Pancreas (tissue), 10 donors: ENCODE measurements around the gene LINGO4. TPM values are rescaled to one million over a fixed set of nuclear protein-coding genes. Genes with fewer than 3 reads are reported as not detected.

ENCODE experiments used
- ATAC-seq, 4 donors: fragments of 200-7000 bp; cut with Tn5 transposase; one replicate each; pipeline versions ENCODE4 v1.8.0 to v1.9.1; 2020; ENCODE audit warnings: mild to moderate bottlenecking in 4 of 4, moderate library complexity in 4 of 4
- DNase-seq, 6 donors: peaks; one replicate each; pipeline ENCODE4 v3.0.0-alpha.2; 2020
- FAIRE-seq: peaks from 2 replicates; lab custom pipeline; 2012; peaks lifted over from hg19 to GRCh38; lab: Jason Lieb, UNC
- H3K27ac ChIP-seq, 4 donors: fragments of 200-600 bp; sonication (generic); 1 replicate in 3 of 4; 2 replicates in 1 of 4; pipeline versions ENCODE4 v1.5.0 to v1.8.0; 2020
- H3K27me3 ChIP-seq, 4 donors: fragments of 200-600 bp; one replicate each; pipeline ENCODE4 v1.8.0; 2021
- H3K36me3 ChIP-seq, 3 donors: fragments of 200-600 bp; sonication (generic) in 1 of 3; one replicate each; pipeline versions ENCODE4 v1.5.0 to v1.8.0; 2020 to 2021
- H3K4me1 ChIP-seq, 3 donors: fragments of 200-600 bp; one replicate each; pipeline ENCODE4 v1.8.0; 2021
- H3K4me3 ChIP-seq, 4 donors: fragments of 200-600 bp; sonication (generic) in 2 of 4; one replicate each; pipeline versions ENCODE4 v1.5.0 to v1.8.0; 2020 to 2021
- H3K9me3 ChIP-seq, 4 donors: fragments of 200-600 bp; one replicate each; pipeline ENCODE4 v1.8.0; 2021
- WGBS, 2 donors: extraction: QIAGEN DNeasy Blood & Tissue Kit; methylation state at CpG; one replicate each; pipeline ENCODE4 v1.1.7; 2013; 5-methylcytosine and 5-hydroxymethylcytosine counted together
- intact Hi-C, 3 donors: fragments of 100-400 bp; cut with DNase I; formaldehyde crosslinking; loops; one replicate each; pipeline versions ENCODE4 v1.11.1 to v1.14.2; 2022
- polyA plus RNA-seq, 2 donors: library from polyadenylated mRNA; stranded (reverse); fragments of 200-250 nt; gene quantifications; one replicate each; pipeline ENCODE4 v1.2.3, GENCODE V29; 2013
- total RNA-seq, 6 donors: library from RNA; stranded (reverse); fragmentation: NEBNext Ultra II Directional in 4 of 6; extraction: Animal tissue kit (Norgen Biotek cat#: 25700) in 4 of 6; gene quantifications; one replicate each; pipeline versions ENCODE4 v1.2.1 to v1.2.4, GENCODE V29; 2021 to 2023
- TF ChIP-seq, protein P1 (sequence below), 4 donors: fragments of 200-600 bp; sonication (generic) in 3 of 4; IDR thresholded peaks; one replicate each; pipeline versions ENCODE4 v1.5.0 to v1.8.0; 2021; ENCODE audit warnings: antibody characterized with exemption in 4 of 4
- donor health status: healthy with polysubstance abuse.
- donor health status: DM: no; HTN: no; CAD: no; lungs with moderate emphysema.
- donor health status: DM: no; HTN: no; CAD: no.
- donor health status: control.
- donor health status: control.
- donor health status: Bipolar disorder and iron deficiency.
- donor health status: DM: yes; HTN: yes; CAD: no.
- donor health status: DM: no; HTN: no; CAD: no.
- donor health status: DM: no; HTN: no; CAD: no.
- donor health status: DM: yes; HTN: yes; CAD: no.

Gene LINGO4
- total and polyA plus RNA-seq, 8 donors = 0.15 to 0.89 (median 0.29) TPM

DNA sequence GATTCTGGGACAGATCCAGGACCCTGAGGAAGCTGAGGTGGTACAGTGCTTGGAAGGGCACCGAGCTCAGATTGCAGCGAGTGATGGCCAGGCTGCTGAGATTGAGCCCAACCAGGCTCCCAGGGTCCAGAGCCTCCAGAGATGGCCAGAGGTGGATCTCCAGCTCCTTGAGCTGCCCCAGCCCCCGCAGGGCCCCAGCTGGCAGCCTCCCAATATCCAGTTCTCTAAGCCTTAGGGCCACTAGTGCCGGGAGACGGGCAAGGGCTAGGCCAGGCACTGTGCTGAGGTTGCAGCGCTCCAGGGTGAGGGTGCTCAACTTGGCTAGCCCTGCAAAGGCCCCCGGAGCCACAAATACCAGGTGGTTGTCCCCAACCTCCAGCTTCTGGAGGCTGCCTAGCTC is 3.4 kb downstream of the LINGO4 start:
- no peaks in the 10 kb centered on the region for H3K9me3 ChIP-seq
- no peaks in the 10 kb centered on the region for H3K36me3 ChIP-seq
- no peak overlapping the region for H3K4me3 ChIP-seq
- no peaks in the 10 kb centered on the region for H3K4me1 ChIP-seq
- DNase-seq (peak in 1 of 6 donors; percentile 44), ATAC-seq (no peak), FAIRE-seq (no peak)
- WGBS, 2 donors = 89 to 90% methylated on average over 7 of the region's 7 CpGs
- TF ChIP-seq, protein P1, sequence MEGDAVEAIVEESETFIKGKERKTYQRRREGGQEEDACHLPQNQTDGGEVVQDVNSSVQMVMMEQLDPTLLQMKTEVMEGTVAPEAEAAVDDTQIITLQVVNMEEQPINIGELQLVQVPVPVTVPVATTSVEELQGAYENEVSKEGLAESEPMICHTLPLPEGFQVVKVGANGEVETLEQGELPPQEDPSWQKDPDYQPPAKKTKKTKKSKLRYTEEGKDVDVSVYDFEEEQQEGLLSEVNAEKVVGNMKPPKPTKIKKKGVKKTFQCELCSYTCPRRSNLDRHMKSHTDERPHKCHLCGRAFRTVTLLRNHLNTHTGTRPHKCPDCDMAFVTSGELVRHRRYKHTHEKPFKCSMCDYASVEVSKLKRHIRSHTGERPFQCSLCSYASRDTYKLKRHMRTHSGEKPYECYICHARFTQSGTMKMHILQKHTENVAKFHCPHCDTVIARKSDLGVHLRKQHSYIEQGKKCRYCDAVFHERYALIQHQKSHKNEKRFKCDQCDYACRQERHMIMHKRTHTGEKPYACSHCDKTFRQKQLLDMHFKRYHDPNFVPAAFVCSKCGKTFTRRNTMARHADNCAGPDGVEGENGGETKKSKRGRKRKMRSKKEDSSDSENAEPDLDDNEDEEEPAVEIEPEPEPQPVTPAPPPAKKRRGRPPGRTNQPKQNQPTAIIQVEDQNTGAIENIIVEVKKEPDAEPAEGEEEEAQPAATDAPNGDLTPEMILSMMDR (IDR thresholded peaks at IDR 0.05) = no peak
- intact Hi-C loops = no loop called here
- no peaks in the 10 kb centered on the region for H3K27me3 ChIP-seq
- H3K27ac ChIP-seq = no peak overlapping the region

DNA sequence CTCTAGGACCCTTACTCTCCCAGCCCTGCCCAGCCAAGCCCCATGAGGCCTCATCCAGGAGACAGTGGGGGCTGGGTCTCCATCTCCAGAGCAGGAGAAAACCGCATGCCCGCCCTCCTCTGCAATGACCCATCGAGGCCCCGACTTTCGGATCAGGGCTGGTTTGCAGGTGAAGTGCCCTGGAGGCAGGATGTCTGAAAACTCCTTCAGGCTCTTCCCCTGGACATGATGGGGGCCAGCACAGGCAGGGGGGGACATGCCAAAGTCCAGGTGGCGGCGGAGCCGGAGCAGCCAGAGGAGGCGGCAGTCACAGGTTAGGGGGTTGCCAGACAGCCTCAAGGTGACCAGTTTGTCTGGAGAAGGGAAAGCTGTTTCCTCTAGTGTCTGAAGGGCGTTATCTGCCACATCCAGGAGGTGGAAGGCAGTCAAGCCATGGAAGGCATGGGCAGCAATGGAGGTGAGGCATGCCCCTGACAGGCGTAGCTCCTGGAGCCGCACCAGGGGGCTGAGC is 3.9 kb downstream of the LINGO4 start:
- no peak for DNase-seq
- Histone ChIP-seq H3K27ac (no peak overlapping the region), H3K9me3 (no peaks in the 10 kb centered on the region), H3K27me3 (no peaks in the 10 kb centered on the region), H3K4me1 (no peaks in the 10 kb centered on the region), H3K36me3 (no peaks in the 10 kb centered on the region), H3K4me3 (no peak overlapping the region)
- intact Hi-C loops = no loop called here
- TF ChIP-seq, protein P1 (IDR thresholded peaks at IDR 0.05) = no peak
- ATAC-seq = no peak
- 92 to 93% methylated on average over 12 of the region's 12 CpGs for WGBS, 2 donors
- no peak for FAIRE-seq

DNA sequence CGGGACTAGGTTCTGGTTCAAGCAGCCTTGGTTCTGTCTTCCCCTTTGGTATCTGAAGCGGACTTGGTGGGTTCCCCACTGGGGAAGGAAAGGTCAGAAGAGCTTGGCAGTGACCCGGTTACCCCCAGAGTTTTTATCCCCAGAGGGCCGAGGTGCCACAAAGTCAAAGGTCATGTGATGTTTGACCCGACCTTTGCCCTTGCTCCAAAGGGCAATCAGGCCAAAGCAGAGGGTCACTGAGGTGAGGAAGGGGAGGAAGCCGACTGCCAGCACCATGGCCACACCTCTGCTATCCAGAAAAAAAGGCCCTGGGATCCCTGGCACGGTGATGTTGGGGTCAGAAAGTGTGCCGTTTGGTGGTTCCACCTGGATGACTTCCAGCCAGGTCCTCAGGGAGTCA is 4.4 kb downstream of the LINGO4 start:
- Histone ChIP-seq H3K36me3 (no peaks in the 10 kb centered on the region), H3K9me3 (no peaks in the 10 kb centered on the region), H3K4me1 (no peaks in the 10 kb centered on the region), H3K4me3 (no peak overlapping the region), H3K27me3 (no peaks in the 10 kb centered on the region), H3K27ac (no peak overlapping the region)
- 66 to 76% methylated on average over 8 of the region's 8 CpGs for WGBS, 2 donors
- TF ChIP-seq, protein P1 (IDR thresholded peaks at IDR 0.05) = no peak
- intact Hi-C loops = no loop called here
- no peak for DNase-seq
- FAIRE-seq = no peak
- no peak for ATAC-seq

DNA sequence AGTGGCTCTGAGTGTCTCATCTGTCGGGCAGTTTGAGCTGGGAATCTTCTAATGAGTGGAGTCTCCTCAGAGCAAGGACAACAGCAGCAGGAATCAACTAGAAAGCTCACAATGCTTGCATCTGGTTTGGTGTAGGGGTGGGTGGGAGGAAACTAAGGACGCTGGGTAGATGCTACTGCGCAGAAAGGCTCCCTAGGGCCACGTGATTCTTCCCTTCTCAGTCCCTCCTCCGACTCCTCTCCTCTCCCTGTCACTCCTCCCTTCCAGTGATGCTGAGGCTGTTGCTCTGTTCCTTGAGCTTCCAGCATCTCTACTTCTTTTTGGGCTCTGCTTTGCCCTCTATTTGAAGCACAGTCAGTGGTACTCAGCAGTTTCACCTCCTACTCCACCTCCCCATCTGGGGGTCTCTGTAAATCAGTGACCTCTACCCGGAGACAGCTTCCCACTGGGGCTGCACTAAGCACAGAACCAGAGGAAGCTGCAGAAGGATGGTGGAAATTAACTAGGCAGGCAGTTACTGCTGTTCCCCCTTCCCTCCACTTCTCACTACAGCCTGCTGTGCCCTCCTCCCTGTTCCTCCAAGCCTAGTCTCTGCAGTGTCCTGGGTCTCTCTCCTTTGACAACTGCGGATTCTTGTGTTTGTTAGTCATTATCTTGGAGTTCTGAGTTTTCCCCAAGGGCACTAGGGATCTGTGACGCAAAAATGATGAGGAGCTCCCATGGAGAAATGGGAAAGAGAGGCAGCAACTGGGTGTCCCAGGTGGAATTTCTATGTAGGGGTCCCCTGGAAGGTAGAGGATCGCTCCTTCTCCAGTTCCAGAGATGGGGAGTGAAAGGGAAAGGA is 5.8 kb downstream of the LINGO4 start:
- H3K4me3 ChIP-seq = no peak overlapping the region
- intact Hi-C loops = no loop called here
- WGBS, 2 donors = 63 to 64% methylated on average over 9 of the region's 9 CpGs
- no peaks in the 10 kb centered on the region for H3K27me3 ChIP-seq
- no peak for DNase-seq
- H3K27ac ChIP-seq = no peak overlapping the region
- no peaks in the 10 kb centered on the region for H3K4me1 ChIP-seq
- no peak for FAIRE-seq
- no peaks in the 10 kb centered on the region for H3K36me3 ChIP-seq
- TF ChIP-seq, protein P1 (IDR thresholded peaks at IDR 0.05) = no peak
- no peaks in the 10 kb centered on the region for H3K9me3 ChIP-seq
- no peak for ATAC-seq

DNA sequence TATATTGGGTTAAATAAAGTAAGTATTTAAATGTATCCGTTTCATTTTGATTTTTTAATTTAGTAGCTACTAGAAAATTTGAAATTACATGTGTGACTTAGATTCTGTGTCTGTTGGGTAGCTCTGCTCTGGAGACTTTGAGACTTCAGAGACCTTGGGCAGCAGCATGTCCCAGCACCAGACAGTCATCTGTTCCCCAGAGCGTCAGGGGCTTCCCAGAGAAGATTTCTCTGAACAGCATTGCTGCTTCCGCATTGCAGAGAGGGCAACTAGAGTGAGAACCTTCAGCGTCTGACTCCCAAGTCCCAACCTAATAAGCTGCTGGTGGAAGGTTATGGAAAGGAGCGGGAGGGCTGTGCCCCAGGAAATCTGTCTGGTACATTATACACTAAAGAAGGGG is 6.6 kb downstream of the LINGO4 start:
- no peak overlapping the region for H3K4me3 ChIP-seq
- ATAC-seq = no peak
- 88% methylated on average over 5 of the region's 5 CpGs for WGBS, 2 donors
- TF ChIP-seq, protein P1 (IDR thresholded peaks at IDR 0.05) = no peak
- intact Hi-C loops = no loop called here
- no peak overlapping the region for H3K27ac ChIP-seq
- H3K27me3 ChIP-seq = no peaks in the 10 kb centered on the region
- H3K9me3 ChIP-seq = no peaks in the 10 kb centered on the region
- no peak for DNase-seq
- no peaks in the 10 kb centered on the region for H3K36me3 ChIP-seq
- H3K4me1 ChIP-seq = no peaks in the 10 kb centered on the region
- no peak for FAIRE-seq
